ENCODE results near the gene PRSS48. TPM values are rescaled to one million over a fixed set of nuclear protein-coding genes. Genes with fewer than 3 reads are reported as not detected.

Gene PRSS48
- total RNA-seq, 1 experiment from 2014 or later = not detected

DNA sequence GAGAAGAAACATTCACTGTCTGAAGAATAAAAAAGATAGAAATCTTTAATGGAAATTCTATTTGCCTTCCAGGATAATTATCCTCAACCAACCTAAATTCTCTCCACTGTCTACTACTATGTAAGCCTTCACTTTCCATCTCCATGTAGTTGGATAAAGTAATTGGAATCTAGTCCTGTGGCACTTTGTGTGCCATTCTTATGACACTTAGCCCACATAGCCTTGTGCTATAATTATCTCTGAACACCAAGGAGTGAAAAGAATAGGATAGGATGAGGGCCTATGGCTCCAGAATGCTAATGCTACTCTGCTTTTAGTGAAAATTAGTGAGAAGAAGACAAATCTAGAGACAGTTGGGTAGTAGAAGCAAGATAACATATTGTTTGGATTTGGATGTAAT lies 20.2 kb downstream of the PRSS48 start:
- Histone ChIP-seq H2BK120ac (ENCODE audit: low read depth, low read length, poor library complexity, severe bottlenecking) (no peak overlapping the region), H3K23ac (ENCODE audit: insufficient read length, low read depth, low read length) (no peak overlapping the region), H3K9ac (ENCODE audit: extremely low read depth, insufficient read length, low read length) (no peak overlapping the region), H3K9me3 (ENCODE audit: control insufficient read depth, low read depth, low read length) (no peaks in the 10 kb centered on the region), H3T11ph (ENCODE audit: low read length) (no peak overlapping the region), H3K27ac (ENCODE audit: insufficient read length, low read depth, low read length) (no peak overlapping the region), H3K79me2 (ENCODE audit: insufficient read depth, low read length) (peaks cover 9% of the 10 kb centered on the region; the same call in 1 of the 2 replicates), H3K4ac (ENCODE audit: low read depth, low read length) (no peak overlapping the region), H2BK15ac (ENCODE audit: low read depth, low read length) (no peak overlapping the region), H4K91ac (ENCODE audit: insufficient read length, low read depth, low read length) (no peak overlapping the region), H3K23me2 (ENCODE audit: insufficient read length, low read depth, low read length, poor library complexity, severe bottlenecking) (no peaks in the 10 kb centered on the region), H3K27me3 (ENCODE audit: insufficient read depth, low read length) (no peaks in the 10 kb centered on the region), H4K8ac (replicated peaks; ENCODE audit: insufficient read length, low read depth, low read length) (no peak overlapping the region), H3K4me1 (ENCODE audit: insufficient read depth, low read length) (peaks cover 6% of the 10 kb centered on the region; the same call in 1 of the 2 replicates), H3K4me2 (ENCODE audit: insufficient read depth, insufficient read length, low read length) (no peak overlapping the region), H2BK20ac (ENCODE audit: low read depth, low read length, poor library complexity, severe bottlenecking) (no peak overlapping the region), H4K5ac (ENCODE audit: insufficient read length, low read depth, low read length) (no peak overlapping the region), H4K20me1 (ENCODE audit: control insufficient read depth, insufficient read depth, insufficient read length) (no peaks in the 10 kb centered on the region), H2BK12ac (ENCODE audit: insufficient read length, low read depth, low read length) (no peak overlapping the region), H2AK5ac (ENCODE audit: insufficient read length, low read length) (no peak overlapping the region), H2AFZ (ENCODE audit: low read length) (no peak overlapping the region), H2BK5ac (ENCODE audit: insufficient read length, low read length) (no peak overlapping the region), H3K14ac (ENCODE audit: insufficient read depth, low read length) (no peak overlapping the region), H3K56ac (ENCODE audit: insufficient read length, low read depth, low read length) (no peak overlapping the region), H3K79me1 (ENCODE audit: insufficient read depth, low read depth, low read length, poor library complexity, severe bottlenecking) (peaks cover 8% of the 10 kb centered on the region), H3K18ac (ENCODE audit: insufficient read length, low read depth, low read length) (no peak overlapping the region)
- peaks cover 7 to 10% (median 10%) of the 10 kb centered on the region in 3 experiments; a peak in 6 of 7 replicates for H3K36me3 Mint-ChIP-seq (ENCODE audit: insufficient read depth in 1 of 3, low read depth in 3 of 3)
- TF ChIP-seq, protein P1, sequence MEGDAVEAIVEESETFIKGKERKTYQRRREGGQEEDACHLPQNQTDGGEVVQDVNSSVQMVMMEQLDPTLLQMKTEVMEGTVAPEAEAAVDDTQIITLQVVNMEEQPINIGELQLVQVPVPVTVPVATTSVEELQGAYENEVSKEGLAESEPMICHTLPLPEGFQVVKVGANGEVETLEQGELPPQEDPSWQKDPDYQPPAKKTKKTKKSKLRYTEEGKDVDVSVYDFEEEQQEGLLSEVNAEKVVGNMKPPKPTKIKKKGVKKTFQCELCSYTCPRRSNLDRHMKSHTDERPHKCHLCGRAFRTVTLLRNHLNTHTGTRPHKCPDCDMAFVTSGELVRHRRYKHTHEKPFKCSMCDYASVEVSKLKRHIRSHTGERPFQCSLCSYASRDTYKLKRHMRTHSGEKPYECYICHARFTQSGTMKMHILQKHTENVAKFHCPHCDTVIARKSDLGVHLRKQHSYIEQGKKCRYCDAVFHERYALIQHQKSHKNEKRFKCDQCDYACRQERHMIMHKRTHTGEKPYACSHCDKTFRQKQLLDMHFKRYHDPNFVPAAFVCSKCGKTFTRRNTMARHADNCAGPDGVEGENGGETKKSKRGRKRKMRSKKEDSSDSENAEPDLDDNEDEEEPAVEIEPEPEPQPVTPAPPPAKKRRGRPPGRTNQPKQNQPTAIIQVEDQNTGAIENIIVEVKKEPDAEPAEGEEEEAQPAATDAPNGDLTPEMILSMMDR (conservative IDR thresholded peaks at IDR 0.05) = no peak
- no peaks in the 10 kb centered on the region for H3K27me3 Mint-ChIP-seq (ENCODE audit: low read depth)
- no peak for DNase-seq
- H3K9me3 Mint-ChIP-seq = no peaks in the 10 kb centered on the region
- no peak overlapping the region for H3K4me3 Mint-ChIP-seq
- H3K4me1 Mint-ChIP-seq = peaks cover 12 to 25% of the 10 kb centered on the region in 2 experiments
- no peak overlapping the region for H3K27ac Mint-ChIP-seq

All from H9 (cell line).